ENCODE measurements around the gene PQBP1.

Gene PQBP1

GRCh38 chrX:48924270-48924669, 26.5 kb downstream of the PQBP1 start:
- no peak for DNase-seq (ENCODE audit: low read depth)

GRCh38 chrX:48927123-48927522, 29.4 kb downstream of the PQBP1 start:
- DNase-seq (ENCODE audit: low read depth) = no peak

GRCh38 chrX:48927736-48928382, 30.1 kb downstream of the PQBP1 start:
- no peak for DNase-seq (ENCODE audit: low read depth)

- no peak for DNase-seq (ENCODE audit: low read depth)
Observed at GRCh38 chrX:48933757-48934156, 36.0 kb downstream of the PQBP1 start.

GRCh38 chrX:48934581-48935300, 37.0 kb downstream of the PQBP1 start:
- no peak for DNase-seq (ENCODE audit: low read depth)

- DNase-seq (ENCODE audit: low read depth) = no peak
Observed at GRCh38 chrX:48935301-48935670, 37.6 kb downstream of the PQBP1 start.

- no peak for DNase-seq (ENCODE audit: low read depth)
Observed at GRCh38 chrX:48936429-48937053, 38.8 kb downstream of the PQBP1 start.

- DNase-seq (ENCODE audit: low read depth) = peak; percentile 31
Observed at GRCh38 chrX:48937054-48937907, 39.6 kb downstream of the PQBP1 start.

- DNase-seq (ENCODE audit: low read depth) = no peak
Observed at GRCh38 chrX:48938721-48939425, 41.1 kb downstream of the PQBP1 start.

- no peak for DNase-seq (ENCODE audit: low read depth)
Observed at GRCh38 chrX:48939524-48940228, 41.9 kb downstream of the PQBP1 start.

- no peak for DNase-seq (ENCODE audit: low read depth)
Observed at GRCh38 chrX:48940404-48940955, 42.8 kb downstream of the PQBP1 start.

GRCh38 chrX:48942895-48943294, 45.2 kb downstream of the PQBP1 start:
- no peak for DNase-seq (ENCODE audit: low read depth)

- DNase-seq (ENCODE audit: low read depth) = peak; percentile 40
Observed at GRCh38 chrX:48945517-48946348, 48.0 kb downstream of the PQBP1 start.

- no peak for DNase-seq (ENCODE audit: low read depth)
Observed at GRCh38 chrX:48948589-48948988, 50.9 kb downstream of the PQBP1 start.

Data from amniotic epithelial cell (primary cell).